Endothelial cell of umbilical vein (primary cell): ENCODE measurements around the gene TET1. TPM values are rescaled to one million over a fixed set of nuclear protein-coding genes. Genes with fewer than 3 reads are reported as not detected.

ENCODE experiments used
- BruUV-seq: library from RNA; stranded (reverse); fragments of 400-500 nt; replicated peaks from 2 replicates; lab custom pipeline; 2021; lab: Mats Ljungman, UMichigan
- CTCF ChIA-PET: fragments of 300-600, 350-600 bp; sonication (Branson Sonifier 250); formaldehyde crosslinking; loops from one replicate; lab custom pipeline; 2021; ENCODE audit warnings: antibody characterized with exemption, inconsistent platforms; lab: Charles Lee
- POLR2A ChIA-PET: fragments of 300-600, 350-600 bp; sonication (Branson Sonifier 250); formaldehyde crosslinking; loops from one replicate; lab custom pipeline; 2021; ENCODE audit warnings: antibody characterized with exemption, inconsistent platforms; lab: Charles Lee
- DNase-seq: peaks from one replicate; pipeline ENCODE4 v3.0.0-alpha.2; 2011; ENCODE audit warnings: low read depth, low spot score
- FAIRE-seq: peaks from 2 replicates; lab custom pipeline; 2011; peaks lifted over from hg19 to GRCh38; lab: Jason Lieb, UNC
- H2AFZ ChIP-seq: 2 replicates; pipeline ENCODE4 v1.6.0; 2012; ENCODE audit warnings: low read depth, low read length, control low read depth, inconsistent platforms
- H3K27ac ChIP-seq: 2 replicates; pipeline ENCODE4 v1.5.1; 2011; ENCODE audit warnings: low read depth, mild to moderate bottlenecking, control low read depth, low read length, moderate library complexity; ENCODE audit not compliant: insufficient read depth
- H3K27me3 ChIP-seq, 2 experiments: 2 replicates each; pipeline versions ENCODE4 v1.6.0 to v1.6.1; 2011; ENCODE audit warnings: low read length in 2 of 2, mixed read lengths in 1 of 2; ENCODE audit not compliant: control insufficient read depth in 2 of 2, insufficient read depth in 2 of 2
- H3K36me3 ChIP-seq, 2 experiments: 2 replicates in 1 of 2; 3 replicates in 1 of 2; pipeline ENCODE4 v1.5.1; 2011; ENCODE audit warnings: low read length in 2 of 2, mild to moderate bottlenecking in 1 of 2, moderate library complexity in 1 of 2; ENCODE audit not compliant: control insufficient read depth in 2 of 2, insufficient read depth in 2 of 2; ENCODE audit errors: extremely low read depth in 1 of 2
- H3K4me1 ChIP-seq: 3 replicates; pipeline ENCODE4 v1.5.1; 2011; ENCODE audit warnings: mild to moderate bottlenecking, low read length; ENCODE audit not compliant: control insufficient read depth, insufficient read depth; ENCODE audit errors: extremely low read depth
- H3K4me2 ChIP-seq: 2 replicates; pipeline ENCODE4 v1.6.1; 2011; ENCODE audit warnings: low read length, control low read depth, mixed read lengths; ENCODE audit not compliant: insufficient read depth
- H3K4me3 ChIP-seq, 3 experiments: fragments of 200-600 bp in 1 of 3; sonication (generic), shearing (Covaris generic) in 1 of 3; replicated peaks in 1 of 3; 2 replicates each; pipeline ENCODE4 v1.5.1; 2011 to 2016; ENCODE audit warnings: control low read depth in 3 of 3, low read length in 3 of 3, mild to moderate bottlenecking in 2 of 3, inconsistent platforms in 1 of 3, low read depth in 1 of 3, moderate library complexity in 1 of 3; ENCODE audit not compliant: insufficient read depth in 1 of 3
- H3K79me2 ChIP-seq: 2 replicates; pipeline ENCODE4 v1.6.0; 2012; ENCODE audit warnings: low read length, inconsistent platforms; ENCODE audit not compliant: control insufficient read depth, insufficient read depth
- H3K9ac ChIP-seq: replicated peaks from 2 replicates; pipeline ENCODE3; 2011; ENCODE audit warnings: low read length, control low read depth; ENCODE audit not compliant: insufficient read depth; ENCODE audit errors: extremely low read depth
- H3K9me1 ChIP-seq: replicated peaks from 3 replicates; pipeline ENCODE4 v1.6.0; 2011; ENCODE audit warnings: mild to moderate bottlenecking, low read length; ENCODE audit not compliant: control insufficient read depth, insufficient read depth; ENCODE audit errors: extremely low read depth
- H3K9me3 ChIP-seq: replicated peaks from 2 replicates; pipeline ENCODE4 v1.5.1; 2012; ENCODE audit warnings: low read length, inconsistent platforms; ENCODE audit not compliant: control insufficient read depth, insufficient read depth
- H4K20me1 ChIP-seq: replicated peaks from 2 replicates; pipeline ENCODE3; 2011; ENCODE audit warnings: mild to moderate bottlenecking, low read length; ENCODE audit not compliant: control insufficient read depth, insufficient read depth; ENCODE audit errors: extremely low read depth
- EZH2 ChIP-seq: IDR thresholded peaks from 2 replicates; pipeline ENCODE4 v1.6.1; 2012; ENCODE audit warnings: borderline replicate concordance, low read depth, mild to moderate bottlenecking, moderate library complexity, low read length, inconsistent platforms; ENCODE audit not compliant: severe bottlenecking
- FOS ChIP-seq: IDR thresholded peaks from 2 replicates; pipeline ENCODE4 v1.6.1; 2011; ENCODE audit warnings: mild to moderate bottlenecking, low read length, moderate library complexity, borderline replicate concordance; ENCODE audit not compliant: insufficient read depth
- GATA2 ChIP-seq: IDR thresholded peaks from 2 replicates; pipeline ENCODE4 v1.7.0; 2011; ENCODE audit warnings: low read depth, mild to moderate bottlenecking, moderate library complexity, mixed read lengths, low read length; ENCODE audit not compliant: insufficient read length, insufficient read depth
- JUN ChIP-seq: IDR thresholded peaks from 2 replicates; pipeline ENCODE4 v1.6.1; 2011; ENCODE audit warnings: borderline replicate concordance, low read depth; ENCODE audit not compliant: insufficient read length, insufficient read depth
- MYC ChIP-seq: IDR thresholded peaks from one replicate; pipeline ENCODE4 v1.6.1; 2011; ENCODE audit warnings: mild to moderate bottlenecking, low read depth, low read length
- POLR2A ChIP-seq: IDR thresholded peaks from 2 replicates; pipeline ENCODE4 v1.6.1; 2012; ENCODE audit warnings: low read depth, mild to moderate bottlenecking, control low read depth, low read length
- POLR2AphosphoS5 ChIP-seq: IDR thresholded peaks from 2 replicates; pipeline ENCODE4 v1.6.1; 2012; ENCODE audit warnings: low read depth, mild to moderate bottlenecking, control low read depth, low read length, moderate library complexity; ENCODE audit not compliant: insufficient read depth
- dilution Hi-C: fragments of 300-500 bp; cut with MboI; formaldehyde crosslinking; loops from one replicate; pipeline ENCODE4 v1.15.0; 2019; ENCODE audit warnings: low sequenced_read_pairs; ENCODE audit not compliant: extremely low pct_ligation_motif_present
- intact Hi-C: fragments of 100-400 bp; cut with micrococcal nuclease; formaldehyde crosslinking; loops from one replicate; pipeline ENCODE4 v1.10.0; 2022
- polyA plus RNA-seq, 4 experiments: library from polyadenylated mRNA; depleted of rRNA in 3 of 4; stranded (reverse) in 3 of 4; unstranded in 1 of 4; fragments of >200 nt; gene quantifications; 2 replicates each; pipeline versions ENCODE4 v1.2.1 to v1.2.3, GENCODE V29; 2011 to 2012; ENCODE audit warnings: missing spikeins in 1 of 4
- total RNA-seq: library from RNA; stranded (reverse); gene quantifications from 2 replicates; pipeline ENCODE4 v1.2.3, GENCODE V29; 2021
- TF ChIP-seq, protein P1 (sequence below), 2 donors: IDR thresholded peaks; 1 replicate in 1 of 2; 2 replicates in 1 of 2; pipeline ENCODE4 v1.5.1; 2011; ENCODE audit warnings: low read length in 2 of 2, mild to moderate bottlenecking in 2 of 2, moderate library complexity in 2 of 2, control low read depth in 1 of 2, inconsistent platforms in 1 of 2, low read depth in 1 of 2; ENCODE audit not compliant: insufficient read depth in 1 of 2; ENCODE audit errors: extremely low read depth in 1 of 2
- TF ChIP-seq, protein P2 (sequence below): IDR thresholded peaks from 2 replicates; pipeline ENCODE4 v1.6.1; 2011; ENCODE audit not compliant: insufficient read depth, insufficient read length

Gene TET1
- total and polyA plus RNA-seq, 2 donors (not counting 3 experiments of a cell fraction or from before 2014, with no cell fraction given) = 0.23 to 1.5 TPM

DNA sequence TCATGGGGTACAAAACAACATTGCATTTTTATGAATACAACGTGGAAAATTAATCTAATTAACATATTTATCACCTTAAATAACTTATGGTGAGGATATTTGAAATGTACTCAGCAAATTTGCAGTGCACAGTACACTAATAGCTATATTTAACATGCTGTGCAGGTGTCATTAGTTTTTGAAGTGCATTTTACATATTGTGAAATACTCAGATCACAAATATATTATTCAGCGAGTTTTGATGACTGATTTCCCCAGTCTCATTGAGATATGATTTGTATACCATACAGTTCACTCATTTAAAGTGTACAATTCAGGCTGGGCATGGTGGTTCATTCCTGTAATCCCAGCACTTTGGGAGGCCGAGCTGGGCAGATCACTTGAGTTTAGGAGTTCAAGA is 59.5 kb downstream of the TET1 start:
- no peak overlapping the region for H3K27ac ChIP-seq
- POLR2A ChIA-PET = no interaction called here

DNA sequence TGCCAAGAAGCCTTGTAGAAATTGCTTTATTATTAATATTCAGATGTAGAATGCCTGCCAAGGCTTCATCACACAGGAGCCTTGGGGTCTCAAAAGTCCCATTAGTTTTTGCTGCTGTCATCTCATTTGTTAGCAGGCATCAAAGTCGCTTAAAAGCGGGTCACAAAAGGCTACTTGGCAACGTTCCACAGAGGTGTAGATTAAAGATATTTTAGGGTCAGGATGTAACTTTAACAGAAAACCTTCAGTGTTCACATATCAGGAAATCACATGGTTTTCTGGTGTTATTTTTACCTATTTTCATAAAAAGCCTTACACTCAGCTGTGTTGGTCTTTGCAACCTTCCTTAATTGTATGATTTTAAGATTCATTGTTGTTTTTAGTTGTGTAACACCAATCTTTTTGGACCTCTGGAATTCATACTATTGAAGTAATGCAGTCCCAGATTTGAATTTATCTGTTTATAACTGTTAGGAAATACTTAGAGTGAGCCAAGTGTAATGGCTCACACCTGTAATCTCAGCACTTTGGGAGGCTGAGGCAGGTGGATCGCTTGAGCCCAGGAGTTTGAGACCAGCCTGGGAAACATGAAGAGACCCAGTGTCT is 65.3 kb downstream of the TET1 start:
- no peaks in the 10 kb centered on the region for H3K9me3 ChIP-seq
- peaks cover 0 to 2% of the 10 kb centered on the region in 2 experiments for H3K27me3 ChIP-seq
- H3K4me3 ChIP-seq = no peak overlapping the region
- CTCF ChIA-PET = no interaction called here
- H4K20me1 ChIP-seq = no peaks in the 10 kb centered on the region
- DNase-seq (no peak), FAIRE-seq (no peak)
- no peaks in the 10 kb centered on the region for H3K36me3 ChIP-seq
- dilution Hi-C loops = no loop called here
- intact Hi-C loops = no loop called here
- no peaks in the 10 kb centered on the region for H3K9me1 ChIP-seq
- no peaks in the 10 kb centered on the region for H3K79me2 ChIP-seq
- H3K4me2 ChIP-seq = no peak overlapping the region
- TF ChIP-seq JUN (no peak), EZH2 (no peak), POLR2AphosphoS5 (no peak), GATA2 (no peak), FOS (no peak), MYC (no peak), POLR2A (no peak)
- TF ChIP-seq, protein P1, sequence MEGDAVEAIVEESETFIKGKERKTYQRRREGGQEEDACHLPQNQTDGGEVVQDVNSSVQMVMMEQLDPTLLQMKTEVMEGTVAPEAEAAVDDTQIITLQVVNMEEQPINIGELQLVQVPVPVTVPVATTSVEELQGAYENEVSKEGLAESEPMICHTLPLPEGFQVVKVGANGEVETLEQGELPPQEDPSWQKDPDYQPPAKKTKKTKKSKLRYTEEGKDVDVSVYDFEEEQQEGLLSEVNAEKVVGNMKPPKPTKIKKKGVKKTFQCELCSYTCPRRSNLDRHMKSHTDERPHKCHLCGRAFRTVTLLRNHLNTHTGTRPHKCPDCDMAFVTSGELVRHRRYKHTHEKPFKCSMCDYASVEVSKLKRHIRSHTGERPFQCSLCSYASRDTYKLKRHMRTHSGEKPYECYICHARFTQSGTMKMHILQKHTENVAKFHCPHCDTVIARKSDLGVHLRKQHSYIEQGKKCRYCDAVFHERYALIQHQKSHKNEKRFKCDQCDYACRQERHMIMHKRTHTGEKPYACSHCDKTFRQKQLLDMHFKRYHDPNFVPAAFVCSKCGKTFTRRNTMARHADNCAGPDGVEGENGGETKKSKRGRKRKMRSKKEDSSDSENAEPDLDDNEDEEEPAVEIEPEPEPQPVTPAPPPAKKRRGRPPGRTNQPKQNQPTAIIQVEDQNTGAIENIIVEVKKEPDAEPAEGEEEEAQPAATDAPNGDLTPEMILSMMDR (IDR thresholded peaks at IDR 0.05; ENCODE audit: extremely low read depth in 1 of 2, insufficient read depth in 1 of 2, low read depth in 1 of 2, low read length in 2 of 2) = no peak
- TF ChIP-seq, protein P2, sequence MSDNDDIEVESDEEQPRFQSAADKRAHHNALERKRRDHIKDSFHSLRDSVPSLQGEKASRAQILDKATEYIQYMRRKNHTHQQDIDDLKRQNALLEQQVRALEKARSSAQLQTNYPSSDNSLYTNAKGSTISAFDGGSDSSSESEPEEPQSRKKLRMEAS = no peak
- BruUV-seq = no TSS peak
- no peak overlapping the region for H3K9ac ChIP-seq
- POLR2A ChIA-PET = no interaction called here
- no peak overlapping the region for H3K27ac ChIP-seq
- no peak overlapping the region for H2AFZ ChIP-seq
- peaks cover 2% of the 10 kb centered on the region for H3K4me1 ChIP-seq

More for the DNA sequence above, 59.5 kb downstream of the TET1 start:
- DNase-seq (no peak), FAIRE-seq (no peak)
- no peaks in the 10 kb centered on the region for H3K4me1 ChIP-seq
- BruUV-seq = no TSS peak
- H2AFZ ChIP-seq = no peak overlapping the region
- no peak for TF ChIP-seq MYC
- H3K27me3 ChIP-seq = peaks cover 0 to 2% of the 10 kb centered on the region in 2 experiments
- CTCF ChIA-PET = no interaction called here
- dilution Hi-C loops (no loop called here), intact Hi-C loops (no loop called here)
- no peaks in the 10 kb centered on the region for H3K9me1 ChIP-seq
- no peaks in the 10 kb centered on the region for H3K36me3 ChIP-seq
- no peaks in the 10 kb centered on the region for H3K79me2 ChIP-seq
- no peak overlapping the region for H3K4me2 ChIP-seq
- H3K4me3 ChIP-seq = no peak overlapping the region
- H4K20me1 ChIP-seq = no peaks in the 10 kb centered on the region
- H3K9ac ChIP-seq = no peak overlapping the region
- H3K9me3 ChIP-seq = no peaks in the 10 kb centered on the region
